H9 (cell line): Measurements from ENCODE around the gene NXPH4. TPM values are rescaled to one million over a fixed set of nuclear protein-coding genes. Genes with fewer than 3 reads are reported as not detected.

ENCODE experiments used
- DNase-seq: peaks from one replicate; pipeline ENCODE4 v3.0.0-alpha.2; 2017
- H2AFZ ChIP-seq: one replicate; pipeline ENCODE4 v1.6.1; 2013; ENCODE audit warnings: mild to moderate bottlenecking, low read length, control low read depth, moderate library complexity
- H2AK5ac ChIP-seq: 2 replicates; pipeline ENCODE4 v1.6.1; 2013; ENCODE audit warnings: low read length, control low read depth, mixed read lengths; ENCODE audit not compliant: insufficient read length
- H2BK120ac ChIP-seq: one replicate; pipeline ENCODE4 v1.6.1; 2013; ENCODE audit warnings: low read depth, mild to moderate bottlenecking, low read length, control low read depth, inconsistent platforms; ENCODE audit not compliant: poor library complexity, severe bottlenecking
- H2BK12ac ChIP-seq: 2 replicates; pipeline ENCODE4 v1.6.1; 2013; ENCODE audit warnings: low read length, control low read depth, mixed read lengths, low read depth; ENCODE audit not compliant: insufficient read length
- H2BK15ac ChIP-seq: 2 replicates; pipeline ENCODE4 v1.6.1; 2013; ENCODE audit warnings: low read depth, low read length, control low read depth
- H2BK20ac ChIP-seq: one replicate; pipeline ENCODE4 v1.6.1; 2013; ENCODE audit warnings: low read depth, mild to moderate bottlenecking, low read length, control low read depth, inconsistent platforms; ENCODE audit not compliant: poor library complexity, severe bottlenecking
- H2BK5ac ChIP-seq: 2 replicates; pipeline ENCODE4 v1.6.1; 2013; ENCODE audit warnings: low read length, control low read depth, mixed read lengths; ENCODE audit not compliant: insufficient read length
- H3K14ac ChIP-seq: 2 replicates; pipeline ENCODE4 v1.6.1; 2013; ENCODE audit warnings: low read length, control low read depth; ENCODE audit not compliant: insufficient read depth
- H3K18ac ChIP-seq: 2 replicates; pipeline ENCODE4 v1.6.1; 2013; ENCODE audit warnings: low read depth, mild to moderate bottlenecking, mixed read lengths, low read length, control low read depth; ENCODE audit not compliant: insufficient read length
- H3K23ac ChIP-seq: 2 replicates; pipeline ENCODE4 v1.6.1; 2013; ENCODE audit warnings: low read length, control low read depth, mixed read lengths, low read depth; ENCODE audit not compliant: insufficient read length
- H3K23me2 ChIP-seq: 2 replicates; pipeline ENCODE4 v1.6.1; 2013; ENCODE audit warnings: low read depth, mild to moderate bottlenecking, mixed read lengths, low read length, control low read depth; ENCODE audit not compliant: insufficient read length, poor library complexity, severe bottlenecking
- H3K27ac ChIP-seq: 2 replicates; pipeline ENCODE4 v1.5.1; 2013; ENCODE audit warnings: low read length, control low read depth, mixed read lengths, low read depth; ENCODE audit not compliant: insufficient read length
- H3K27me3 ChIP-seq: 2 replicates; pipeline ENCODE4 v1.6.1; 2013; ENCODE audit warnings: low read length, control low read depth, inconsistent platforms; ENCODE audit not compliant: insufficient read depth
- H3K4ac ChIP-seq: 2 replicates; pipeline ENCODE4 v1.6.1; 2013; ENCODE audit warnings: low read depth, mild to moderate bottlenecking, control low read depth, inconsistent platforms, low read length, moderate library complexity
- H3K4me1 ChIP-seq: 2 replicates; pipeline ENCODE4 v1.6.1; 2013; ENCODE audit warnings: low read length, control low read depth, inconsistent platforms; ENCODE audit not compliant: insufficient read depth
- H3K4me2 ChIP-seq: 2 replicates; pipeline ENCODE4 v1.6.1; 2013; ENCODE audit warnings: low read length, control low read depth, mixed read lengths; ENCODE audit not compliant: insufficient read length, insufficient read depth
- H3K56ac ChIP-seq: 2 replicates; pipeline ENCODE4 v1.6.1; 2013; ENCODE audit warnings: low read depth, mild to moderate bottlenecking, mixed read lengths, low read length, control low read depth; ENCODE audit not compliant: insufficient read length
- H3K79me1 ChIP-seq: 2 replicates; pipeline ENCODE4 v1.6.1; 2013; ENCODE audit warnings: low read depth, mild to moderate bottlenecking, moderate library complexity, low read length, control low read depth, inconsistent platforms; ENCODE audit not compliant: insufficient read depth, poor library complexity, severe bottlenecking
- H3K79me2 ChIP-seq: 2 replicates; pipeline ENCODE4 v1.6.1; 2013; ENCODE audit warnings: low read length, control low read depth, inconsistent platforms; ENCODE audit not compliant: insufficient read depth
- H3K9ac ChIP-seq: 2 replicates; pipeline ENCODE4 v1.6.1; 2013; ENCODE audit warnings: low read length, control low read depth, mixed read lengths; ENCODE audit not compliant: insufficient read length; ENCODE audit errors: extremely low read depth
- H3K9me3 ChIP-seq: one replicate; pipeline ENCODE4 v1.6.1; 2013; ENCODE audit warnings: low read depth, low read length, inconsistent platforms; ENCODE audit not compliant: control insufficient read depth
- H3T11ph ChIP-seq: one replicate; pipeline ENCODE4 v1.6.1; 2013; ENCODE audit warnings: mild to moderate bottlenecking, low read length, control low read depth, inconsistent platforms
- H4K20me1 ChIP-seq: one replicate; pipeline ENCODE4 v1.6.1; 2013; ENCODE audit not compliant: control insufficient read depth, insufficient read length, insufficient read depth
- H4K5ac ChIP-seq: 2 replicates; pipeline ENCODE4 v1.6.1; 2013; ENCODE audit warnings: low read depth, mild to moderate bottlenecking, mixed read lengths, low read length, control low read depth; ENCODE audit not compliant: insufficient read length
- H4K8ac ChIP-seq: replicated peaks from 2 replicates; pipeline ENCODE4 v1.6.1; 2013; ENCODE audit warnings: low read length, control low read depth, mixed read lengths, low read depth; ENCODE audit not compliant: insufficient read length
- H4K91ac ChIP-seq: 2 replicates; pipeline ENCODE4 v1.6.1; 2013; ENCODE audit warnings: low read depth, mild to moderate bottlenecking, moderate library complexity, mixed read lengths, low read length, control low read depth; ENCODE audit not compliant: insufficient read length
- H3K27ac Mint-ChIP-seq, 3 experiments: 2 replicates in 2 of 3; 3 replicates in 1 of 3; pipeline ENCODE4 v1.8.0; 2020 to 2021; ENCODE audit warnings: mixed read lengths in 3 of 3, mild to moderate bottlenecking in 1 of 3, moderate library complexity in 1 of 3
- H3K27me3 Mint-ChIP-seq: 2 replicates; pipeline ENCODE4 v1.8.0; 2021; ENCODE audit warnings: low read depth, mild to moderate bottlenecking, moderate library complexity, mixed read lengths
- H3K36me3 Mint-ChIP-seq, 3 experiments: 2 replicates in 2 of 3; 3 replicates in 1 of 3; pipeline ENCODE4 v1.8.0; 2020 to 2021; ENCODE audit warnings: low read depth in 3 of 3, mixed read lengths in 3 of 3; ENCODE audit not compliant: insufficient read depth in 1 of 3
- H3K4me1 Mint-ChIP-seq, 2 experiments: 2 replicates each; pipeline ENCODE4 v1.8.0; 2020; ENCODE audit warnings: mixed read lengths in 2 of 2
- H3K4me3 Mint-ChIP-seq, 2 experiments: 2 replicates in 1 of 2; 3 replicates in 1 of 2; pipeline ENCODE4 v1.8.0; 2020 to 2021; ENCODE audit warnings: mild to moderate bottlenecking in 2 of 2, mixed read lengths in 2 of 2, moderate library complexity in 1 of 2
- H3K9me3 Mint-ChIP-seq, 2 experiments: 2 replicates in 1 of 2; 3 replicates in 1 of 2; pipeline ENCODE4 v1.8.0; 2020; ENCODE audit warnings: mild to moderate bottlenecking in 2 of 2, mixed read lengths in 2 of 2, moderate library complexity in 1 of 2
- WGBS: extraction: QIAGEN DNeasy Blood & Tissue Kit; methylation state at CpG from one replicate; pipeline ENCODE4 v1.1.7; 2013; ENCODE audit warnings: missing lambda C conversion rate, low lambda C conversion rate, mixed read lengths; ENCODE audit not compliant: insufficient read length; ENCODE audit errors: extremely low coverage; 5-methylcytosine and 5-hydroxymethylcytosine counted together
- total RNA-seq: library from RNA; stranded (reverse); gene quantifications from 2 replicates; pipeline ENCODE4 v1.2.1, GENCODE V29; 2021
- TF ChIP-seq, protein P1 (sequence below): fragments of 200-600 bp; sonication (generic); conservative IDR thresholded peaks from 3 replicates; pipeline ENCODE4 v1.8.0; 2021; ENCODE audit warnings: antibody characterized with exemption, mild to moderate bottlenecking

NXPH4 gene
- total RNA-seq, 1 experiment from 2014 or later: 2.1 TPM

DNA sequence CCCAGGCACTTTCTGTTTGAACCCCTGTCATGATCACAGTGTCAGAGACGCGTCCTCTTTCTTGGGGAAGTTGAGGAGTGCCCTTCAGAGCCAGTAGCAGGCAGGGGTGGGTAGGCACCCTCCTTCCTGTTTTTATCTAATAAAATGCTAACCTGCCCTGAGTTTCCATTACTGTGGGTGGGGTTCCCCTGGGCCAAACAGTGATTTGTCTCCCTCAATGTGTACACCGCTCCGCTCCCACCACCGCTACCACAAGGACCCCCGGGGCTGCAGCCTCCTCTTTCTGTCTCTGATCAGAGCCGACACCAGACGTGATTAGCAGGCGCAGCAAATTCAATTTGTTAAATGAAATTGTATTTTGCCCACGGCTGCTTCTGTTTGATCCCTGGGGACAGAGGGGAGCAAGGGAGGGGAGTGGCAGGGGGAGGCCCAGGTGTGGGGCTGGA is 18.0 kb downstream of the NXPH4 start:
- H3K4me2 ChIP-seq: no peak overlapping the region
- H3K4ac ChIP-seq: no peak overlapping the region
- H4K8ac ChIP-seq: no peak overlapping the region
- peaks cover 24% of the 10 kb centered on the region for H3K23me2 ChIP-seq
- H2BK20ac ChIP-seq: no peak overlapping the region
- H3K23ac ChIP-seq: no peak overlapping the region
- no peak overlapping the region for H3K18ac ChIP-seq
- no peak overlapping the region for H3K9ac ChIP-seq
- Mint-ChIP-seq H3K36me3 (peaks cover 45 to 52% (median 47%) of the 10 kb centered on the region in 3 experiments), H3K27ac (no peak overlapping the region; a peak in 1 of 7 replicates), H3K27me3 (peaks cover 51% of the 10 kb centered on the region), H3K4me3 (no peak overlapping the region; a peak in 1 of 5 replicates), H3K9me3 (no peaks in the 10 kb centered on the region), H3K4me1 (peaks cover 45 to 59% of the 10 kb centered on the region in 2 experiments)
- WGBS: no CpG with 5 or more reads among the region's 10 CpGs
- H3K79me2 ChIP-seq: peaks cover 5% of the 10 kb centered on the region; the same call in 1 of the 2 replicates
- no peaks in the 10 kb centered on the region for H3K9me3 ChIP-seq
- no peak overlapping the region for H2BK15ac ChIP-seq
- H3K4me1 ChIP-seq: no peaks in the 10 kb centered on the region; the same call in 1 of the 2 replicates
- no peak overlapping the region for H3K14ac ChIP-seq
- H3T11ph ChIP-seq: no peak overlapping the region
- H2AFZ ChIP-seq: no peak overlapping the region
- peaks cover 4% of the 10 kb centered on the region for H4K20me1 ChIP-seq
- TF ChIP-seq, protein P1, sequence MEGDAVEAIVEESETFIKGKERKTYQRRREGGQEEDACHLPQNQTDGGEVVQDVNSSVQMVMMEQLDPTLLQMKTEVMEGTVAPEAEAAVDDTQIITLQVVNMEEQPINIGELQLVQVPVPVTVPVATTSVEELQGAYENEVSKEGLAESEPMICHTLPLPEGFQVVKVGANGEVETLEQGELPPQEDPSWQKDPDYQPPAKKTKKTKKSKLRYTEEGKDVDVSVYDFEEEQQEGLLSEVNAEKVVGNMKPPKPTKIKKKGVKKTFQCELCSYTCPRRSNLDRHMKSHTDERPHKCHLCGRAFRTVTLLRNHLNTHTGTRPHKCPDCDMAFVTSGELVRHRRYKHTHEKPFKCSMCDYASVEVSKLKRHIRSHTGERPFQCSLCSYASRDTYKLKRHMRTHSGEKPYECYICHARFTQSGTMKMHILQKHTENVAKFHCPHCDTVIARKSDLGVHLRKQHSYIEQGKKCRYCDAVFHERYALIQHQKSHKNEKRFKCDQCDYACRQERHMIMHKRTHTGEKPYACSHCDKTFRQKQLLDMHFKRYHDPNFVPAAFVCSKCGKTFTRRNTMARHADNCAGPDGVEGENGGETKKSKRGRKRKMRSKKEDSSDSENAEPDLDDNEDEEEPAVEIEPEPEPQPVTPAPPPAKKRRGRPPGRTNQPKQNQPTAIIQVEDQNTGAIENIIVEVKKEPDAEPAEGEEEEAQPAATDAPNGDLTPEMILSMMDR: no peak
- H3K56ac ChIP-seq: no peak overlapping the region
- H4K5ac ChIP-seq: no peak overlapping the region
- H2BK12ac ChIP-seq: no peak overlapping the region
- peaks cover 28% of the 10 kb centered on the region; the same call in 1 of the 2 replicates for H3K27me3 ChIP-seq
- no peak overlapping the region for H3K27ac ChIP-seq
- no peak overlapping the region for H2BK120ac ChIP-seq
- H4K91ac ChIP-seq: no peak overlapping the region
- peaks cover 5% of the 10 kb centered on the region for H3K79me1 ChIP-seq
- no peak overlapping the region for H2AK5ac ChIP-seq
- H2BK5ac ChIP-seq: no peak overlapping the region
- no peak for DNase-seq
